PC-9 (cell line): ENCODE data around the gene ZFHX3. TPM values are rescaled to one million over a fixed set of nuclear protein-coding genes. Genes with fewer than 3 reads are reported as not detected.

Source experiments
- BruUV-seq: library from RNA; stranded (reverse); fragments of 400-500 nt; replicated peaks from 2 replicates; lab custom pipeline; 2021; lab: Mats Ljungman, UMichigan
- CTCF ChIA-PET: fragments of 300-600 bp; sonication (Branson Sonifier 250); formaldehyde crosslinking; loops from one replicate; lab custom pipeline; 2022; ENCODE audit warnings: antibody characterized with exemption; lab: Charles Lee
- POLR2A ChIA-PET: fragments of 300-600 bp; sonication (Branson Sonifier 250); formaldehyde crosslinking; loops from one replicate; lab custom pipeline; 2022; ENCODE audit warnings: antibody characterized with exemption; ENCODE audit not compliant: unreplicated experiment; lab: Charles Lee
- DNase-seq, 2 experiments: peaks; one replicate each; pipeline versions ENCODE4 v3.0.0 to v3.0.0-alpha.2; 2015 to 2022; ENCODE audit warnings: mixed read lengths in 1 of 2
- H2AFZ ChIP-seq: fragments of 200-600 bp; sonication (generic); 2 replicates; pipeline ENCODE4 v1.8.1; 2017; ENCODE audit warnings: antibody characterized with exemption
- H3F3A ChIP-seq: fragments of 200-600 bp; sonication (generic); 2 replicates; pipeline ENCODE4 v1.8.1; 2017; ENCODE audit warnings: antibody characterized with exemption, mild to moderate bottlenecking, low read depth; ENCODE audit not compliant: insufficient read depth
- H3K27ac ChIP-seq: fragments of 200-600 bp; sonication (generic); 2 replicates; pipeline ENCODE4 v1.6.1; 2016; ENCODE audit warnings: mixed run types
- H3K27me3 ChIP-seq: fragments of 200-600 bp; sonication (generic); 2 replicates; pipeline ENCODE4 v1.6.1; 2016; ENCODE audit warnings: low read depth, mixed run types; ENCODE audit not compliant: insufficient read depth
- H3K36me3 ChIP-seq: fragments of 200-600 bp; sonication (generic); 2 replicates; pipeline ENCODE4 v1.6.1; 2016; ENCODE audit warnings: low read depth, mixed run types
- H3K4me1 ChIP-seq: fragments of 200-600 bp; sonication (generic); replicated peaks from 2 replicates; pipeline ENCODE4 v1.6.1; 2016; ENCODE audit warnings: mixed run types; ENCODE audit not compliant: insufficient read depth
- H3K4me2 ChIP-seq: fragments of 200-600 bp; sonication (generic); 2 replicates; pipeline ENCODE4 v1.6.1; 2017; ENCODE audit warnings: mixed run types
- H3K4me3 ChIP-seq: fragments of 200-600 bp; sonication (generic); 2 replicates; pipeline ENCODE4 v1.6.1; 2016; ENCODE audit warnings: mixed run types
- H3K79me2 ChIP-seq: fragments of 200-600 bp; sonication (generic); 2 replicates; pipeline ENCODE4 v1.6.1; 2017; ENCODE audit warnings: low read depth, mixed run types
- H3K9me2 ChIP-seq: fragments of 200-600 bp; sonication (generic); 2 replicates; pipeline ENCODE4 v1.8.1; 2017; ENCODE audit warnings: mild to moderate bottlenecking; ENCODE audit not compliant: insufficient read depth
- H3K9me3 ChIP-seq: fragments of 200-600 bp; sonication (generic); 2 replicates; pipeline ENCODE4 v1.8.1; 2016; ENCODE audit warnings: low read depth; ENCODE audit not compliant: insufficient read depth
- H4K20me1 ChIP-seq: fragments of 200-600 bp; sonication (generic); 2 replicates; pipeline ENCODE4 v1.8.1; 2017; ENCODE audit not compliant: insufficient read depth
- EZH2 ChIP-seq: fragments of 200-600 bp; sonication (generic); IDR thresholded peaks from 2 replicates; pipeline ENCODE4 v1.8.0; 2017; ENCODE audit warnings: antibody characterized with exemption, low read depth
- intact Hi-C: fragments of 100-400 bp; cut with micrococcal nuclease; formaldehyde crosslinking; loops from one replicate; pipeline ENCODE4 v1.10.0; 2022; ENCODE audit not compliant: unreplicated experiment
- total RNA-seq: library from RNA; stranded (reverse); gene quantifications from 2 replicates; pipeline ENCODE4 v1.2.3, GENCODE V29; 2021
- TF ChIP-seq, protein P1 (sequence below): fragments of 200-600 bp; sonication (generic); conservative IDR thresholded peaks from 2 replicates; pipeline ENCODE4 v1.6.1; 2017; ENCODE audit warnings: mixed run types, antibody characterized with exemption, mild to moderate bottlenecking, moderate library complexity

Gene ZFHX3
- total RNA-seq, 1 experiment from 2014 or later: 23.1 TPM

DNA sequence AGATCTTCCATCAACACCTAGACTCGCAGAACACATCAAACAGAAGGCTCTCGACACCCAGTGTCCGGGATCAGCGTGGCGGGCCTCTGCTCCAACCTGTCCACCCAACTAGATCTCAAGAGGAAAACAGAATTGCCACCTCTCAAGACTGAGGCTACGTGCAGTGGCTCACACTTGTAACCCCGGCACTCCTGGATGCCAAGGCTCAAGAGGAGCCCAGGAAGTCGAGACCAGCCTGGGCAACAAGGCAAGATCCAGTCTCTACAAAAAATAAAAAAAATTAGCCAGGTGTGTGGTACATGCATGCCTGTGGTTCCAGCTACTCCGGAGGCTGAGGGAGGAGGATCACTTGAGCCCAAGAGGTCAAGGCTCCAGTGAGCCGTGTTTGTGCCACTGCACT, 132.6 kb downstream of the ZFHX3 start:
- H3K36me3 ChIP-seq: no peaks in the 10 kb centered on the region
- no peaks in the 10 kb centered on the region; the same call in 1 of the 2 replicates for H3F3A ChIP-seq
- no TSS peak for BruUV-seq
- CTCF ChIA-PET: no interaction called here
- H3K4me1 ChIP-seq: no peaks in the 10 kb centered on the region; the same call in 1 of the 2 replicates
- no peak overlapping the region for H3K4me3 ChIP-seq
- H3K27ac ChIP-seq: no peak overlapping the region
- H3K4me2 ChIP-seq: no peak overlapping the region
- no peaks in the 10 kb centered on the region for H3K9me3 ChIP-seq
- no peak for DNase-seq
- no peaks in the 10 kb centered on the region for H3K9me2 ChIP-seq
- peaks cover 7% of the 10 kb centered on the region; the same call in 1 of the 2 replicates for H4K20me1 ChIP-seq
- H2AFZ ChIP-seq: no peak overlapping the region
- H3K79me2 ChIP-seq: peaks cover 25% of the 10 kb centered on the region
- intact Hi-C loops: no loop called here
- no peak for TF ChIP-seq EZH2
- TF ChIP-seq, protein P1, sequence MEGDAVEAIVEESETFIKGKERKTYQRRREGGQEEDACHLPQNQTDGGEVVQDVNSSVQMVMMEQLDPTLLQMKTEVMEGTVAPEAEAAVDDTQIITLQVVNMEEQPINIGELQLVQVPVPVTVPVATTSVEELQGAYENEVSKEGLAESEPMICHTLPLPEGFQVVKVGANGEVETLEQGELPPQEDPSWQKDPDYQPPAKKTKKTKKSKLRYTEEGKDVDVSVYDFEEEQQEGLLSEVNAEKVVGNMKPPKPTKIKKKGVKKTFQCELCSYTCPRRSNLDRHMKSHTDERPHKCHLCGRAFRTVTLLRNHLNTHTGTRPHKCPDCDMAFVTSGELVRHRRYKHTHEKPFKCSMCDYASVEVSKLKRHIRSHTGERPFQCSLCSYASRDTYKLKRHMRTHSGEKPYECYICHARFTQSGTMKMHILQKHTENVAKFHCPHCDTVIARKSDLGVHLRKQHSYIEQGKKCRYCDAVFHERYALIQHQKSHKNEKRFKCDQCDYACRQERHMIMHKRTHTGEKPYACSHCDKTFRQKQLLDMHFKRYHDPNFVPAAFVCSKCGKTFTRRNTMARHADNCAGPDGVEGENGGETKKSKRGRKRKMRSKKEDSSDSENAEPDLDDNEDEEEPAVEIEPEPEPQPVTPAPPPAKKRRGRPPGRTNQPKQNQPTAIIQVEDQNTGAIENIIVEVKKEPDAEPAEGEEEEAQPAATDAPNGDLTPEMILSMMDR: no peak
- POLR2A ChIA-PET: no interaction called here
- no peaks in the 10 kb centered on the region for H3K27me3 ChIP-seq

DNA sequence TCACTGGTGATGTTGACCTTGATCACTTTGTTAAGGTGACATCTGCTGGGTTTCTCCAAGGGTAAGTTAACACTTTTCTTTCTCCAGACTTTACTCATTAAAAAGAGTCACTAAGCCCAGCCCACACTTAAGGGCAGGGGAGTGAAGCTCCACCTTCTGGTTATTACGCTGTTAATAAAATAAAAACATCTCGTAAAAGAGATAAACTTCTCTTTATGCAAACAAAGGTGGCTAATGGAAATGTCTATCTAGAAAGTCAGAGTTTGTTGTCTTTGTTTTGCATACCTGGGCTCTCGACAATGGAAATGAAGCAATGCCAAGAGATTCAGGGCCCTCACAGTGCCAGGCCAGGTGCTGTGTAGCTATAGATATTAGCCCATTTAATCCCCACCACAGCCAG, 134.4 kb downstream of the ZFHX3 start:
- Histone ChIP-seq H3K9me3 (no peaks in the 10 kb centered on the region), H3K79me2 (peaks cover 21% of the 10 kb centered on the region; the same call in 1 of the 2 replicates), H3K27me3 (no peaks in the 10 kb centered on the region), H4K20me1 (peaks cover 7% of the 10 kb centered on the region; the same call in 1 of the 2 replicates), H3K4me1 (no peaks in the 10 kb centered on the region; the same call in 1 of the 2 replicates), H3K27ac (no peak overlapping the region), H3K4me3 (no peak overlapping the region), H3F3A (no peaks in the 10 kb centered on the region; the same call in 1 of the 2 replicates), H3K9me2 (no peaks in the 10 kb centered on the region; the same call in 1 of the 2 replicates), H3K36me3 (no peaks in the 10 kb centered on the region), H2AFZ (no peak overlapping the region), H3K4me2 (no peak overlapping the region)
- no TSS peak for BruUV-seq
- ChIA-PET POLR2A (interaction anchor here (0.6 kb wide), 1 partner anchor 89 kb away, joined by 4 read pairs; no protein-coding TSS in a partner anchor), CTCF (no interaction called here)
- intact Hi-C loops: no loop called here
- no peak for TF ChIP-seq EZH2
- TF ChIP-seq, protein P1: no peak
- peak in 1 of 2 experiments; percentile 47 for DNase-seq

DNA sequence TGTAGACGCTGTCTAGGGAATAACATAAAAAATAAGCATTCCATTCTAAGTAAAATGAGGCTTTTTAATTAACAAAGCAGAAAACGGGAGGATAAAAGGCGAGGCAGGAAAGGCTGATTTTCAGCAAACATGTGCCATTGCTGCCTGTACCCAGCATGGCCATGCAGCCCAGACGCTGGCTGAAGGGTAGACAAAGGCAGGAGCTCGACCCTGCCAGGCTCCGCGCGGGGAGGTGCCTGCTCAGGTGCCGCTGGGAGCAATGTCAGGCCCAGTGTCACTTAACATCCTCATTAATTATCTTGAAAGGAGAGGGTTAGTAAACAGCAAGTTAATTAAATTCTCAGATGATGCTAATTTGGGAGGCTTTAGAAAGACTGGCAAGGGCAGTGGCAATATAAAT, 136.0 kb downstream of the ZFHX3 start:
- Histone ChIP-seq H3K4me3 (no peak overlapping the region), H3K27me3 (no peaks in the 10 kb centered on the region), H3K4me1 (no peaks in the 10 kb centered on the region), H3K9me3 (no peaks in the 10 kb centered on the region), H3K4me2 (no peak overlapping the region), H3K36me3 (no peaks in the 10 kb centered on the region), H3K9me2 (no peaks in the 10 kb centered on the region; the same call in 1 of the 2 replicates), H2AFZ (no peak overlapping the region), H3F3A (no peaks in the 10 kb centered on the region), H4K20me1 (0 out of 2 replicates have a peak, but pooled peaks cover 4% of the 10 kb centered on the region), H3K79me2 (peaks cover 21% of the 10 kb centered on the region; the same call in 1 of the 2 replicates), H3K27ac (no peak overlapping the region)
- ChIA-PET POLR2A (no interaction called here), CTCF (no interaction called here)
- BruUV-seq: no TSS peak
- intact Hi-C loops: no loop called here
- TF ChIP-seq, protein P1: no peak
- no peak for TF ChIP-seq EZH2
- DNase-seq: no peak
